ENCODE results near the gene ARID3A.

GRCh38 chr19:1009981-1010538 lies 84.2 kb downstream of the ARID3A start:
- TF ChIP-seq EZH2phosphoT487 (IDR thresholded peaks at IDR 0.05; ENCODE audit: insufficient read depth, low read depth) (no peak), EZH2 (IDR thresholded peaks at IDR 0.05; ENCODE audit: insufficient read depth, poor library complexity, severe bottlenecking) (no peak)
